Bronchial epithelial cell (primary cell): Measurements from ENCODE around the gene ANO1. TPM values are rescaled to one million over a fixed set of nuclear protein-coding genes. Genes with fewer than 3 reads are reported as not detected.

Experiments
- DNase-seq: peaks from one replicate; pipeline ENCODE4 v3.0.0-alpha.2; 2010; ENCODE audit warnings: low read depth
- FAIRE-seq: peaks from 2 replicates; lab custom pipeline; 2011; peaks lifted over from hg19 to GRCh38; lab: Jason Lieb, UNC
- H3K27me3 ChIP-seq: 2 replicates; pipeline ENCODE4 v1.5.1; 2011; ENCODE audit warnings: low read length; ENCODE audit not compliant: control insufficient read depth, insufficient read depth
- H3K36me3 ChIP-seq: 2 replicates; pipeline ENCODE4 v1.5.1; 2011; ENCODE audit warnings: low read length; ENCODE audit not compliant: control insufficient read depth, insufficient read depth
- H3K4me3 ChIP-seq: 2 replicates; pipeline ENCODE4 v1.5.1; 2011; ENCODE audit warnings: mild to moderate bottlenecking, low read depth, low read length, control low read depth
- CTCF ChIP-seq: IDR thresholded peaks from 2 replicates; pipeline ENCODE4 v1.5.1; 2011; ENCODE audit warnings: mild to moderate bottlenecking, moderate library complexity, low read length, control low read depth, inconsistent platforms; ENCODE audit not compliant: insufficient read depth, severe bottlenecking
- total RNA-seq: library from RNA; depleted of rRNA; stranded (reverse); fragments of >200 nt; gene quantifications from 2 replicates; pipeline ENCODE4 v1.2.1, GENCODE V29; 2014

ANO1 gene
- total RNA-seq, 1 donor from 2014 or later: 1.3 TPM

- Histone ChIP-seq H3K4me3 (no peak overlapping the region), H3K27me3 (no peaks in the 10 kb centered on the region), H3K36me3 (no peaks in the 10 kb centered on the region)
- DNase-seq (no peak), FAIRE-seq (no peak)
- no peak for TF ChIP-seq CTCF
These were observed 148.1 kb downstream of the ANO1 start for GRCh38 chr11:70226183-70226582.

- TF ChIP-seq CTCF: no peak
- Histone ChIP-seq H3K4me3 (no peak overlapping the region), H3K36me3 (no peaks in the 10 kb centered on the region), H3K27me3 (no peaks in the 10 kb centered on the region)
- DNase-seq: no peak
- no peak for FAIRE-seq
These were observed 148.8 kb downstream of the ANO1 start for GRCh38 chr11:70226967-70227366.

- FAIRE-seq: no peak
- H3K36me3 ChIP-seq: no peaks in the 10 kb centered on the region
- no peaks in the 10 kb centered on the region for H3K27me3 ChIP-seq
- DNase-seq: no peak
- H3K4me3 ChIP-seq: no peak overlapping the region
- no peak for TF ChIP-seq CTCF
These were observed 151.6 kb downstream of the ANO1 start for GRCh38 chr11:70229737-70230136.

- no peaks in the 10 kb centered on the region for H3K36me3 ChIP-seq
- H3K27me3 ChIP-seq: no peaks in the 10 kb centered on the region
- no peak for TF ChIP-seq CTCF
- DNase-seq (no peak), FAIRE-seq (no peak)
- no peak overlapping the region for H3K4me3 ChIP-seq
These were observed 152.2 kb downstream of the ANO1 start for GRCh38 chr11:70230151-70230839.

- DNase-seq (no peak), FAIRE-seq (no peak)
- H3K27me3 ChIP-seq: no peaks in the 10 kb centered on the region
- H3K36me3 ChIP-seq: no peaks in the 10 kb centered on the region
- no peak for TF ChIP-seq CTCF
- no peak overlapping the region for H3K4me3 ChIP-seq
These were observed 153.0 kb downstream of the ANO1 start for GRCh38 chr11:70230840-70231710.
